GM19468 (cell line): ENCODE results near the gene MGAT3.

Source experiments
- ATAC-seq: cut with Tn5 transposase; IDR thresholded peaks from one replicate; pipeline ENCODE4 v1.9.1; 2021; ENCODE audit warnings: mild to moderate bottlenecking, moderate library complexity, moderate number of reproducible peaks; ENCODE audit not compliant: unreplicated experiment; ENCODE audit errors: extremely low read depth

Gene MGAT3

GRCh38 chr22:39469326-39469680, 12.5 kb downstream of the MGAT3 start:
- ATAC-seq: no peak

- ATAC-seq: no peak
Observed at GRCh38 chr22:39469681-39470450, 13.1 kb downstream of the MGAT3 start.

DNA sequence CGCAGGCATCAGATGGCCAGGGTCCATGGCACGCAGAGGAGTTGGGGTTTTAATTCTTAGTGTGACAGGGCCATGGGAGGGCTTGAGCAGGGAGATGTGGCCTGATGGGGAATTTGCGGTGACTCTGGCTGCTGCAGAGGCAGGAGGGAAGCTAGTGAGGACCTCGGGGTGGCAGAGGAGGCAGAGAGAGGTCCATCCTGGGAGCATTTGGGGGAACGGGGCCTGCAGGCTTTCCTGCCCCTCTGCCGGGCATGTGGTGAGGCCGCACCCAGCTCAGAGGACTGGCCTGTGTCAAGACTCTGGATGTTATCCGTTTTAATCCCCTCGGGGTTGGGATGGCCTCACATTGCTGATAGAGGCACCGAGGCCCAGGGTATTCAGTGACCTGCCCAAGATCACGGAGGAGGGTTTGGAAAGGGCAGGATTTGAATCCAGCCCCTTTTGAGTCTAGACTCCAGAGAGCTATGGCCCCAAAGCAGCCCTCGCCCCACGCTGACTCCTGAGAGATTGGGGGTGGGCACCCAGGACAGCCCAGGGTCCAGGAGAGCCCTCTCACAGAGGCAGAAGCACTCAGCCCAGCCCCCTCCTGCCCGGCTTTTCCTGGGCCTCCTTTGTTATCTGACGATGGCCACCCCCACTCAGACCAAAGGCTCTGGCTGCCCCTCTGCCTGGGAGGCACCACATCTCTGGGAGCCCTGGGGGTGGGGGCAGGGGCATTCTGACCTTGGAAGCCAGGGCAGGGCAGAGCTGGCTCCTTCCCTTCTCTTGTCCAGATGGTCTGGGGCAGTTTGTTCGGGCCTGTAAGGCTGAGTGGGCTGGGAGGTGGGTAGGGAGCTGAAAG, 13.9 kb downstream of the MGAT3 start:
- no peak for ATAC-seq

DNA sequence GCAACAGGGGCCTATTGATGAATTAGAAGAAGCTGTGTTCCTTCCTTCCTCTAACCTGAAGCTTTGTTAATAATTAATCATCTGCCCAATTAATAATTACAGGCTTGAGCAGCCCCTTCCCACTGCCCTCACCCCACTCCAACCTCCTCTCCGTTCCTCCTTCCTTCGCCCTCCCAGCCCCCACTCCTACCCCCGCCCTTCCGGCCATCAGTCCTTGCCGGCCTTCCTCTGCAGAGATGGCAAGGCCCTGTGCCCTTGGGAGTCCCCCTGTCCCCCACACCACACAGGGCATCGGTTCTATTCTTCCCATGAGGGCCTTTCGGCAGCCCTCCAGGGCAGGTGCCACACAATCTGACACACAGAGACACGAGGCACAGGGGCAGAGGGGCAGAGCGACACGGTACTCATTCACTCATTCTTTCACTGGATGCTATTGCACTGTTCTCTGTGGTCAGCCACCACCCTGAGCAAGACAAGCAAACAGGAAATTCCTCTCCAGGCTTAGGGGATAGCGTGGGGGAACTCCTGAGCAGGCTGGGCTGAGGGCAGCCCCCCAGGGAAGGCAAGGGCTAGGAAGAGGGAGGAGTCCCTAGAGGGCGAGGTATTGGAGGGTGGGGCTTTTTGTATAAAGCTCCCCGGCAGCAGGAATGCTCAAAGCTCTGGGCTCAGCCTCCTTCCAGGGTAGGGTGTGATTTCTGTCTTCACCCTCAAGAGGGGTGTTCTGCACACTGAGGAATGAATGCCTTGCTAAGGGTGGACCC, 14.7 kb downstream of the MGAT3 start:
- ATAC-seq: peak; percentile 21

GRCh38 chr22:39472570-39473556, 16.1 kb downstream of the MGAT3 start:
- ATAC-seq: no peak

DNA sequence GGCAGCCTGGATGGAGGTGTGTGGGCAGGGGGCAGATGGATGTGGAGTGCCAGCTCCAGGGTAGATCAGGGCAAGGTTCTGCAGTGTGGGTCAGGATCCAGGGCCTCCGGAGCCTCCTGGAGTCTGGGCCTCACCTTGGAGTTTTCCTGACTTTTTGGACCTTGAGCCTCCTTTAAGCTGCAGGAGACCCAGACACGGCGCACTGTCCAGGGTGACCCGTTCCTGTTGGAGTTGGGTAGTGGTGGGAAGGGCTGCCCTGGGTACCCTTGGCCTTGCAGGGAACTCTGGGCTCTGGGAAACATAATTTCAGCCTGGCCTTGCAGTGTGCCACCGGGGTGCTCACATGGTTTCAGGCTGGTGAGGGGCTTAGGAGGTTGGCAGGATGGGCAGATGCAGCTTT, 17.0 kb downstream of the MGAT3 start:
- no peak for ATAC-seq

- ATAC-seq: no peak
Observed at GRCh38 chr22:39474351-39475111, 17.7 kb downstream of the MGAT3 start.

GRCh38 chr22:39475337-39475736, 18.5 kb downstream of the MGAT3 start:
- no peak for ATAC-seq

DNA sequence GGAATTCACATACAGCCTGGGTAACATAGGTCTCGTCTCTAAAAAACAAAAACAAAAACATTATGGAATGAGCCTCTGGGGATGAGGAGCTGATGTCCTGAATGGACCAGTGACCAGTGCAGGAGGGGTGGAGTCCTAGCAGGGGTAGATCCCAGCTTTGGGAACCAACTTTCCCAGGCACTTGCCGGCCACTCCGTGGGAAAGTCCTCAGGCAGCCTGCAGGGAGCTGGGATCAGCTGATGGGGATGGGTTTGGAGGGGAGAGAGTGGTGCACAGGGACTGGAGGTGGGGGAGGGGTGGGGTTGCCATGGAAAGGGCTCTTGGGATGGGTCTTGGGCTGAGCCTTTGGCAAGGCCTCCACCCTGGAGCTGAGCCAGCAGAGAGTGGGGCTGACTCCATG, 19.1 kb downstream of the MGAT3 start:
- ATAC-seq: no peak

DNA sequence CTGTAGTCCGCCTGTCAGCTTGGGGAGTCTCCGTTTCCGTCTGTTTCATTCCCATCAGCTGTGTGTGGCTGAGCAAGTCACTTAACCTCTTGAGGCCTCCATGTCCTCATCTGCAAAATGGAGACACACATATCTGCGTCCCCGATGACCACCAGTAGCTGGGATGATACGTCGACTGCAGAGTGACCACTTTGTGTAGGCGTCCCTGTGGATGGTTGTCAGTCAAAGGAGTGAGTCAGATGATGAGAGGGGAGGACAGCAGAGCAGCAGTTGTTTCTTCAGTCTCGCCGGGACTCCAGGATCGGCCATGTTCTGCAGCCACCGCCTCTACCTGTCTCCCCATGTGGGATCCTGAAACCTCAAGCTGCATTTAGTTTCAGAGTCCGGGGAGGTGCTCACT, 19.9 kb downstream of the MGAT3 start:
- no peak for ATAC-seq

DNA sequence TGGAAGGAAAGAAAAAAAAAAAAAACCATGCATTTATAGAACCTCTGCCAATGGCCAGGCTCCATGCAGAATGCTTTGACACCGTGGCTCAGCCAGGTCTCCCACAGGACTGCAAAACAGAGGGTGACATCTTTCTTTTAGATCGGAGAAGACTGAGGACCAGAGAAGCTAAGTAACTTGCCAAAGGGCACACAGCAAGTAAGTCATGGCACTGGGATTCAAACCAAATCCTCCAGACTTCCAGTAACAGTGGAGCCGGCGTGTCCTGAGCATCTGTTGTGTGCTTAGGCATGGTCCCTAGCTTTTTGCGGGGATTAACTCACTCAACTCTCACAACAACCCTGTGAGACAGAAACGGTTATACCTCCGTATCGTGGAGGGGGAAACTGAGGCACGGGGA, 20.7 kb downstream of the MGAT3 start:
- no peak for ATAC-seq

DNA sequence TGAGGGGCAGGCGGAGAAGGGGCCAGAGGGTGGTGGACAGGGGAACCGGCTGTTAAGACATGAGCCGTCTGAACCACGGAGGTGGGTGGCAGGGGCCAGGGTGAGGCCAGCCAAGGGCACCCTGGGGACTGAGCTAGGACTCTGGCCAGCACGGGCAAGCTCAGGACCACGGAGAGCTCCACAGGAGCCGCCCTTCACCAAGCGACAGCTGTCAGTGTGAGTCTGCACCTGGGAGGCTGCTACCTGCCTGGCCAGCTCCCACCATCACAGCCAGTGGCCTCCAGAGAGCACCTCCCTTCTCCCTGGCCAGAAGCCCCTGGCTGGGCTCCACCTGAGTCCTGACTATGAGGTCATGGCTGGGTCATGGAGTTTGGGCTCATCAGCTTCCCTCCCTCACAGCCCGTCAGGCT, 21.6 kb downstream of the MGAT3 start:
- no peak for ATAC-seq

DNA sequence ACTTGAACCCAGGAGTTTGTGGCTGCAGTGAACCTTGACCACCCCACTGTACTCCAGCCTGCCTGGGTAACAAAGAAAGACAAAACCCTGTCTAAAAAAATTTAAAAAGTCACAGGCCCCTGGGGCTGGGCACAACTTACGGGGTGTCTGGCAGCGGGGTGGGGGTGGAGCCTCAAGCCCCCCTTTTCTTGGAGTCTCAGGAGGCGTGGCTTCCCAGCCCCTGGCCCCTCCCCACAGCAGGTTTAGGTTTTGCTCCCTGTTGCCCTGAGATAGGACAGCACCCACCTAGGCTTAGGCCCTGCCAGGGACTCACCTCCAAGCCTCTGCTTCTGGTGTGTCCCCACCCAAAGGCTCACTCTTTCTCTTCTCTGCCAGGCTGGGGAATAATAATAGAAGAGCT, 22.4 kb downstream of the MGAT3 start:
- no peak for ATAC-seq

DNA sequence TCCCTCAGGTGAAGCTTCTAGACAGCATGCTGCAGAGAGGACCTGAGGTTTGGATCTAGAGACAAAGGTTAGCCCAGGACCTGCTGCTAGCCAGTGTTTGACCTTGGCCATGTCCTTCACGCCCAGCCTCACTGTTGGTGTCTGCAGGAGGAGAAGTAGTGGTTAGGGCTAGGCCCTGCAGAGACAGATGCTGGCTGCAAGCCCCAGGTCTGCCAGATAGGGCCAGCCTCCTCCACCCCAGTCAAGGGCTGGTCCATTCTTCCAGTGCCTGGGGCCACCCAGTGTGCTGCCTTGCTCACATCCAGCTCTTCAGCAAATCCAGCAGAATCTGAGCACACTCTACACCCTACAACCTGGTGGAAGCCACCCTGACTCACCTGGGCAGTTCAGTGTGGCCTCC, 23.7 kb downstream of the MGAT3 start:
- ATAC-seq: no peak

GRCh38 chr22:39481054-39481453, 24.2 kb downstream of the MGAT3 start:
- no peak for ATAC-seq

GRCh38 chr22:39481595-39481994, 24.8 kb downstream of the MGAT3 start:
- no peak for ATAC-seq

- ATAC-seq: no peak
Observed at GRCh38 chr22:39482768-39483167, 26.0 kb downstream of the MGAT3 start.

- ATAC-seq: no peak
Observed at GRCh38 chr22:39486951-39487825, 30.4 kb downstream of the MGAT3 start.
